HepG2 (cell line): ENCODE data around the gene OR6S1. TPM values are rescaled to one million over a fixed set of nuclear protein-coding genes. Genes with fewer than 3 reads are reported as not detected.
A peak's percentile ranks its signal among the peaks of the same experiment; 100 is the strongest.

Experiments used
- ARID5B ChIP-seq: IDR thresholded peaks from 2 replicates; pipeline ENCODE4 v1.4.0; 2020; ENCODE audit warnings: mild to moderate bottlenecking, missing genetic modification reagents
- FOXA3 ChIP-seq: IDR thresholded peaks from 2 replicates; pipeline ENCODE4 v1.6.1; 2016; ENCODE audit warnings: missing genetic modification reagents, missing compliant biosample characterization
- FOXO1 ChIP-seq: sonication (generic); formaldehyde crosslinking; IDR thresholded peaks from 2 replicates; pipeline ENCODE4 v1.4.0; 2020; ENCODE audit warnings: missing genetic modification reagents
- HMGXB4 ChIP-seq, 2 experiments: sonication (generic) in 1 of 2; formaldehyde crosslinking in 1 of 2; IDR thresholded peaks; 2 replicates each; pipeline versions ENCODE4 v1.4.0 to v1.6.1; 2018 to 2020; ENCODE audit warnings: missing genetic modification reagents in 2 of 2, borderline replicate concordance in 1 of 2, low read depth in 1 of 2, mild to moderate bottlenecking in 1 of 2, missing biosample characterization in 1 of 2
- KDM3A ChIP-seq: IDR thresholded peaks from 2 replicates; pipeline ENCODE4 v1.6.1; 2018; ENCODE audit warnings: low read depth, missing compliant biosample characterization
- KLF16 ChIP-seq, 2 experiments: sonication (generic) in 1 of 2; formaldehyde crosslinking in 1 of 2; IDR thresholded peaks; 2 replicates each; pipeline versions ENCODE4 v1.6.1 to v1.8.0; 2016 to 2023; ENCODE audit warnings: missing genetic modification reagents in 2 of 2, missing compliant biosample characterization in 1 of 2
- NR2C2 ChIP-seq: sonication (generic); formaldehyde crosslinking; IDR thresholded peaks from 2 replicates; pipeline ENCODE4 v1.4.0; 2020; ENCODE audit warnings: missing genetic modification reagents, mild to moderate bottlenecking, moderate library complexity, borderline replicate concordance
- RCOR2 ChIP-seq: IDR thresholded peaks from 2 replicates; pipeline ENCODE4 v1.6.1; 2016; ENCODE audit warnings: missing biosample characterization, missing genetic modification reagents
- ZBTB34 ChIP-seq: sonication (generic); formaldehyde crosslinking; IDR thresholded peaks from 2 replicates; pipeline ENCODE4 v1.8.0; 2022; ENCODE audit warnings: mild to moderate bottlenecking, missing genetic modification reagents
- ZNF407 ChIP-seq: sonication (generic); formaldehyde crosslinking; IDR thresholded peaks from one replicate; pipeline ENCODE4 v1.5.1; 2020; ENCODE audit warnings: mild to moderate bottlenecking, missing genetic modification reagents; ENCODE audit errors: not compliant biosample characterization
- polyA plus RNA-seq, 8 experiments: library from polyadenylated mRNA; depleted of rRNA in 3 of 8; stranded (reverse) in 7 of 8; unstranded in 1 of 8; fragments of >200 nt; fragmentation: Illumina TruSeq in 4 of 8; extraction: Trizol in 4 of 8; gene quantifications; 2 replicates each; pipeline versions ENCODE4 v1.2.1 to v1.2.3, GENCODE V29; 2011 to 2016; ENCODE audit warnings: low read depth in 4 of 8, missing spikeins in 1 of 8, mixed read lengths in 1 of 8; ENCODE audit not compliant: insufficient read depth in 1 of 8
- total RNA-seq, 5 experiments: library from RNA; depleted of rRNA; stranded (reverse); fragments of >200 nt; fragmentation: Illumina TruSeq; extraction: Trizol; gene quantifications; 2 replicates each; pipeline ENCODE4 v1.2.3, GENCODE V29; 2016; ENCODE audit warnings: low read depth in 1 of 5

Gene OR6S1
- total and polyA plus RNA-seq, 2 of the 13 experiments (the other 11 are each of a cell fraction or from before 2014, with no cell fraction given): 0.09 TPM; not detected in 1

GRCh38 chr14:20690848-20691640 lies 49.6 kb upstream of the OR6S1 start (continued):
- TF ChIP-seq ARID5B (CRISPR knock-in tag) (peak; percentile 60), KDM3A (CRISPR knock-in tag) (peak; percentile 78; the same call in 1 of the 2 replicates), KLF16 (CRISPR knock-in tag; IDR thresholded peaks at IDR 0.05) (0 out of 4 replicates have a peak, but pooled peaks of 1 of the 2 experiments have one; percentile 28), HMGXB4 (CRISPR knock-in tag; IDR thresholded peaks at IDR 0.05; ENCODE audit: borderline replicate concordance in 1 of 2, low read depth in 1 of 2) (peak; percentile 72 to 95), FOXO1 (peak; percentile 43; the same call in 1 of the 2 replicates), ZNF407 (no peak), FOXA3 (peak; percentile 45; the same call in 1 of the 2 replicates), NR2C2 (CRISPR knock-in tag) (no peak), ZBTB34 (no peak), RCOR2 (CRISPR knock-in tag) (0 out of 2 replicates have a peak, but pooled peaks have one; percentile 32)
